Sigmoid colon (tissue), 7 donors: Measurements from ENCODE around the gene INTS14. TPM values are rescaled to one million over a fixed set of nuclear protein-coding genes. Genes with fewer than 3 reads are reported as not detected.
"Not testable (repeated sequence)": the region's sequence is repeated elsewhere in the genome, so short reads cannot be mapped to it uniquely, and the experiment has no call there.

Experiments used
- DNase-seq: peaks from one replicate; pipeline ENCODE4 v3.0.0-alpha.2; 2019
- H3K27ac ChIP-seq, 4 donors: fragments of 200-600 bp; sonication (generic); one replicate each; pipeline ENCODE4 v1.5.1; 2016 to 2019; ENCODE audit warnings: mild to moderate bottlenecking in 1 of 4
- H3K27me3 ChIP-seq, 3 donors: fragments of 200-600 bp; sonication (generic); one replicate each; pipeline ENCODE4 v1.5.1; 2019; ENCODE audit warnings: mild to moderate bottlenecking in 1 of 3
- H3K36me3 ChIP-seq, 4 donors: fragments of 200-600 bp; sonication (generic); one replicate each; pipeline ENCODE4 v1.5.1; 2016 to 2019
- H3K4me1 ChIP-seq, 4 donors: fragments of 200-600 bp; sonication (generic); one replicate each; pipeline ENCODE4 v1.5.1; 2017 to 2019
- H3K4me3 ChIP-seq, 4 donors: fragments of 200-600 bp; sonication (generic); one replicate each; pipeline ENCODE4 v1.5.1; 2017 to 2019; ENCODE audit warnings: mild to moderate bottlenecking in 2 of 4, moderate library complexity in 1 of 4
- H3K9me3 ChIP-seq, 4 donors: fragments of 200-600 bp in 3 of 4; sonication (generic) in 3 of 4; one replicate each; pipeline versions ENCODE4 v1.5.1 to v1.6.1; 2013 to 2019
- EP300 ChIP-seq, 4 donors: sonication (generic); formaldehyde crosslinking; IDR thresholded peaks; one replicate each; pipeline ENCODE4 v1.6.1; 2017; ENCODE audit warnings: antibody characterized with exemption in 4 of 4
- POLR2A ChIP-seq, 2 donors: fragments of 450-650 bp; IDR thresholded peaks; one replicate each; pipeline ENCODE4 v1.6.1; 2016; ENCODE audit warnings: antibody characterized with exemption in 2 of 2, mild to moderate bottlenecking in 2 of 2, moderate library complexity in 2 of 2
- POLR2AphosphoS5 ChIP-seq, 4 donors: sonication (generic); formaldehyde crosslinking; IDR thresholded peaks; one replicate each; pipeline ENCODE4 v1.6.1; 2017; ENCODE audit warnings: antibody characterized with exemption in 4 of 4
- WGBS, 2 donors: extraction: QIAGEN DNeasy Blood & Tissue Kit; methylation state at CpG; one replicate each; pipeline ENCODE4 v1.1.7; 2013; 5-methylcytosine and 5-hydroxymethylcytosine counted together
- intact Hi-C: fragments of 100-400 bp; cut with DNase I; formaldehyde crosslinking; loops from one replicate; pipeline ENCODE4 v1.15.1; 2023
- polyA plus RNA-seq, 3 donors: library from polyadenylated mRNA; stranded (reverse); fragments of 200-250 nt; gene quantifications; one replicate each; pipeline ENCODE4 v1.2.3, GENCODE V29; 2013
- total RNA-seq, 4 donors: library from RNA; depleted of rRNA; stranded (reverse); fragments of >200 nt; gene quantifications; one replicate each; pipeline ENCODE4 v1.1.0, GENCODE V29; 2016
- TF ChIP-seq, protein P1 (sequence below), 4 experiments: fragments of 450-650 bp in 3 of 4; fragments of 200-600 bp in 1 of 4; IDR thresholded peaks; one replicate each; pipeline ENCODE4 v1.5.1; 2016 to 2019; ENCODE audit warnings: antibody characterized with exemption in 4 of 4, mild to moderate bottlenecking in 3 of 4, moderate library complexity in 2 of 4
- donor health status: healthy with polysubstance abuse.
- donor health status: Bipolar disorder and iron deficiency.
- donor health status: healthy.

The INTS14 gene
- total and polyA plus RNA-seq, 7 donors = 16.2 to 29.9 (median 24.0) TPM

DNA sequence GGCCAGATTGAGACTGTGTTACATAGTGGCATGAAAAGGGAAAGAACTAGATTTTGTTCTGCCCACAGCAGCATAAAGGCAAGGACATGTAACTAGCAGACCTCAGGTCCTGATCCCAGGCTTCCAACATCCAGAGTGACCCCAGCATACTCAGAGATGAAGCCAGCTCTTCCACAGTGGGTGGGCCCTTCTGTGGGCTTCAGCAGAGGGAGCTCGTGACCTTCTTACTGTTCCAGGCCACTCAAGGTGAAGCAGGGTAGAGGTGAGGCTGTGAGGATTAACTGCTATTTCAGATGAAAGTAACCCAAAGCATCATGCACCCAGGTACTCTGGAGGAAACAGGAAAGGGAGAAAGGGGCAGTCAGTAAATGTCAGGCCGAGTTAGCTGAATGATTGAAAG lies 9.9 kb upstream of the INTS14 start:
- no peak for DNase-seq
- Histone ChIP-seq H3K36me3 (no peaks in the 10 kb centered on the region), H3K27ac (no peak overlapping the region), H3K4me1 (no peaks in the 10 kb centered on the region), H3K27me3 (no peaks in the 10 kb centered on the region), H3K9me3 (no peaks in the 10 kb centered on the region), H3K4me3 (no peak overlapping the region)
- 85 to 88% methylated on average over 2 of the region's 2 CpGs for WGBS, 2 donors
- TF ChIP-seq POLR2A (IDR thresholded peaks at IDR 0.05) = no peak
- TF ChIP-seq, protein P1, sequence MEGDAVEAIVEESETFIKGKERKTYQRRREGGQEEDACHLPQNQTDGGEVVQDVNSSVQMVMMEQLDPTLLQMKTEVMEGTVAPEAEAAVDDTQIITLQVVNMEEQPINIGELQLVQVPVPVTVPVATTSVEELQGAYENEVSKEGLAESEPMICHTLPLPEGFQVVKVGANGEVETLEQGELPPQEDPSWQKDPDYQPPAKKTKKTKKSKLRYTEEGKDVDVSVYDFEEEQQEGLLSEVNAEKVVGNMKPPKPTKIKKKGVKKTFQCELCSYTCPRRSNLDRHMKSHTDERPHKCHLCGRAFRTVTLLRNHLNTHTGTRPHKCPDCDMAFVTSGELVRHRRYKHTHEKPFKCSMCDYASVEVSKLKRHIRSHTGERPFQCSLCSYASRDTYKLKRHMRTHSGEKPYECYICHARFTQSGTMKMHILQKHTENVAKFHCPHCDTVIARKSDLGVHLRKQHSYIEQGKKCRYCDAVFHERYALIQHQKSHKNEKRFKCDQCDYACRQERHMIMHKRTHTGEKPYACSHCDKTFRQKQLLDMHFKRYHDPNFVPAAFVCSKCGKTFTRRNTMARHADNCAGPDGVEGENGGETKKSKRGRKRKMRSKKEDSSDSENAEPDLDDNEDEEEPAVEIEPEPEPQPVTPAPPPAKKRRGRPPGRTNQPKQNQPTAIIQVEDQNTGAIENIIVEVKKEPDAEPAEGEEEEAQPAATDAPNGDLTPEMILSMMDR (IDR thresholded peaks at IDR 0.05) = no peak
- TF ChIP-seq EP300 (IDR thresholded peaks at IDR 0.05) = no peak
- no peak for TF ChIP-seq POLR2AphosphoS5 (IDR thresholded peaks at IDR 0.05)
- intact Hi-C loops = no loop called here

DNA sequence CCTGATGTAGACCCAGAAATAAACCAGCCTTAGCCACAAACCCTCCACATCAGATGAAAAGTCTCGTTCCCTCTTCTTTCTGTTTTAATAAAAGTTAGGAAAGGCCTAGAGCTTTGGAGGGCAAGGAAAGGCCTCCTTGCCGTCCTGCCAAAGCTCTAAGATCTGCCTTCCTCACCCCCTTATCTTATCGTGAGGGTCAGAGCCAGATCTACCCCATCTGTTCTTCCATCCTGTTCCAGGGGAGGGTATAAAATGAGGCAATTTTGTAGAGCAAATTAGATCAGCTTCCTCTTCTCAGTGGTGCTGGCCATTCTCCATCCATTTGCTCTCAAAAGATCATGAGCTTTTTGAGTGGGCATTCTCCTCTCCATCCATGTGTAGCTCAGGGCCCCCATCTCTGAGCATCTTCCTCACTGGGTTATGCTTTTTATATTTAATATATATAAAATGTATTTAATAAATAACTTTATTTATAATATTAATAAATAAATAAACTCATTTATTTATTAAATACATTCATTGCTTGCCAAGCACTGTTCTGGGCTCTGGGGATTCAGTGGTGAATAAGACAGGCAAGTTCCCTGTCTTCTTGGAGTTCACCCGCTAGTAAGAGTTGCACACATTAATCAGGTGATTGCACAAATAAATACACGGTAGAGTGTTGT lies 8.8 kb upstream of the INTS14 start:
- Histone ChIP-seq H3K27me3 (no peaks in the 10 kb centered on the region), H3K4me1 (no peaks in the 10 kb centered on the region), H3K9me3 (no peaks in the 10 kb centered on the region), H3K36me3 (no peaks in the 10 kb centered on the region), H3K4me3 (no peak overlapping the region), H3K27ac (no peak overlapping the region)
- DNase-seq = no peak
- TF ChIP-seq EP300 (IDR thresholded peaks at IDR 0.05) = no peak
- no peak for TF ChIP-seq POLR2A (IDR thresholded peaks at IDR 0.05)
- TF ChIP-seq, protein P1 (IDR thresholded peaks at IDR 0.05) = no peak
- no peak for TF ChIP-seq POLR2AphosphoS5 (IDR thresholded peaks at IDR 0.05)
- WGBS, 2 donors = 80 to 90% methylated on average over 5 of the region's 5 CpGs
- intact Hi-C loops = no loop called here

DNA sequence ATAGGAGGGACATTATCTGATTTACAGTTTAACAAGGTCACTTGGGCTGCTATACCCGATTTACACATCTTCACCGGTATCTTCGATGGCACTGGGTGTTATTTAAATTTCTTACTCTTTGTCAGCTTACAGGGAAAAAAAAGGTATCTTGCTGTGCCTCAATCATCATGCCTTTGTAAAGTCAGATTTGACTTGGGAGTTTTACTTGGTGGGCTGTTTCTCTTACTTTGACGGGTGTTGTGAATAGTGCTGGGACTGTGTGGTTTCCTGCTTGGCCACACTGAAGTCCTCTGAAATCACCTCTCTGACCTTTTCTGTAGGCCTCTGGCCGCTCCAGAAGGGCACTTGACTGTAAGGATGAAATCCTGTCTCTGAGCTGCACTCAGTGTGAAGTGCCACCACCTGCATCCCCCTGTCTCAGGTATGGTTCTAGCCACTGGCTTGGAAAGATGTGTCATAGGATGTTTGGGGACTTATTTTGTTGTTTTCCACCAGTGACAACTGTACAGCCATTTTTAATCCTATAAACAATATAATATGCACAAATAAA lies 7.7 kb upstream of the INTS14 start:
- DNase-seq = no peak
- Histone ChIP-seq H3K4me1 (no peaks in the 10 kb centered on the region), H3K36me3 (no peaks in the 10 kb centered on the region), H3K9me3 (no peaks in the 10 kb centered on the region), H3K4me3 (no peak overlapping the region), H3K27me3 (no peaks in the 10 kb centered on the region), H3K27ac (no peak overlapping the region)
- WGBS, 2 donors = 77 to 79% methylated on average over 5 of the region's 5 CpGs
- TF ChIP-seq, protein P1 (IDR thresholded peaks at IDR 0.05) = no peak
- no peak for TF ChIP-seq POLR2A (IDR thresholded peaks at IDR 0.05)
- TF ChIP-seq POLR2AphosphoS5 (IDR thresholded peaks at IDR 0.05) = no peak
- TF ChIP-seq EP300 (IDR thresholded peaks at IDR 0.05) = no peak
- intact Hi-C loops = no loop called here

DNA sequence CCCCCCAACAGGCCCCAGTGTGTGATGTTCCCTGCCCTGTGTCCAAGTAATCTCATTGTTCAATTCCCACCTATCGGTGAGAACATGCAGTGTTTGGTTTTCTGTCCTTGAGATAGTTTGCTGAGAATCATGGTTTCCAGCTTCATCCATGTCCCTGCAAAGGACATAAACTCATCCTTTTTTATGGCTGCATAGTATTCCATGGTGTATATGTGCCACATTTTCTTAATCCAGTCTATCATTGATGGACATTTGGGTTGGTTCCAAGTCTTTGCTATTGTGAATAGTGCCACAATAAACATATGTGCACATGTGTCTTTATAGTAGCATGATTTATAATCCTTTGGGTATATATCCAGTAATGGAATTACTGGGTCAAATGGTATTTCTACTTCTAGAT lies 5.0 kb upstream of the INTS14 start:
- H3K4me3 ChIP-seq, H3K27me3 ChIP-seq, intact Hi-C loops, H3K27ac ChIP-seq, H3K36me3 ChIP-seq, H3K9me3 ChIP-seq, DNase-seq: not testable (repeated sequence)
- H3K4me1 ChIP-seq = peaks cover 0 to 11% (median 9%) of the 10 kb centered on the region in 4 donors
- 100% methylated on average over 1 of the region's 1 CpG for WGBS, 2 donors

DNA sequence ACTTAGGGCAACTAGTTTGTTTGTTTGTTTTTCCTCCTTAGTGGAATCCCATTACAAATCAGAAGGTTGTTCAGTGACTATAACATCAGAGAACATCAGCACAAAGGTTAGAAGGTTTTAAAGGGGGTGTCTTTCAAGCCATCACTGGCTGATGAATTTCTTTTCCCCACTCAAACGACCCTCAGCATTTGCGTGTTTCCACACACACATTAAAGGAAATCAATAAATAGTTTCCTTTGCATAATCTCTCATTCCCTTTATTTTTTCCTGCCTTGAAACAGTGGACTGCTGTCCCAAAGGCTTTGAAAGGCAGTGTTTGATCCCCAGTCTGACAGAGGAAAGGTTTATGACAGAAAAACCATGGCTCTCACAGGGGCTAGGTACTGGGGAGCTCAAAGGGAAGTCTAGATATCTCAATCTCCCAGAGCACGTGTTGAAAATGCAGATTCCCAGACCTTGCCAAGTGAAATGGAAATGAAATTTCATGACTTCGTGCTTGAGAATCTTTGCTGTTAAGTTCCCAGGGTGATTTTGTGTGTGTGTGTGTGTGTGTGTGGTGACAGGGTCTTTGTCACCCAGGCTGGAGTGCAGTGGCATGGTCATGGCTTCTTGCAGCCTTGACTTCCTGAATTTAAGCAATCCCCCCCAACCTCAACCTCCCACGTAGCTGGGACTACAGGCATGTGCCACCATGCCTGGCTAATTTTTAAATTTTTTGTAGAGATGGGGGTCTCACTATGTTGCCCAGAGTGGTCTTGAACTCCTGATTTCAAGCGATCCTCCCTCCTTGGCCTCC lies 2.2 kb upstream of the INTS14 start:
- Histone ChIP-seq H3K27me3 (no peaks in the 10 kb centered on the region), H3K36me3 (no peaks in the 10 kb centered on the region), H3K4me3 (no peak overlapping the region), H3K4me1 (peaks cover 0 to 31% (median 22%) of the 10 kb centered on the region in 4 donors), H3K27ac (no peak overlapping the region), H3K9me3 (no peaks in the 10 kb centered on the region)
- intact Hi-C loops = no loop called here
- DNase-seq = no peak
- TF ChIP-seq POLR2A (IDR thresholded peaks at IDR 0.05) = no peak
- TF ChIP-seq POLR2AphosphoS5 (IDR thresholded peaks at IDR 0.05) = no peak
- TF ChIP-seq EP300 (IDR thresholded peaks at IDR 0.05) = no peak
- TF ChIP-seq, protein P1 (IDR thresholded peaks at IDR 0.05) = no peak
- WGBS, 2 donors = 82 to 84% methylated on average over 6 of the region's 6 CpGs
